ENCODE data around the gene CCDC88A.

DNA sequence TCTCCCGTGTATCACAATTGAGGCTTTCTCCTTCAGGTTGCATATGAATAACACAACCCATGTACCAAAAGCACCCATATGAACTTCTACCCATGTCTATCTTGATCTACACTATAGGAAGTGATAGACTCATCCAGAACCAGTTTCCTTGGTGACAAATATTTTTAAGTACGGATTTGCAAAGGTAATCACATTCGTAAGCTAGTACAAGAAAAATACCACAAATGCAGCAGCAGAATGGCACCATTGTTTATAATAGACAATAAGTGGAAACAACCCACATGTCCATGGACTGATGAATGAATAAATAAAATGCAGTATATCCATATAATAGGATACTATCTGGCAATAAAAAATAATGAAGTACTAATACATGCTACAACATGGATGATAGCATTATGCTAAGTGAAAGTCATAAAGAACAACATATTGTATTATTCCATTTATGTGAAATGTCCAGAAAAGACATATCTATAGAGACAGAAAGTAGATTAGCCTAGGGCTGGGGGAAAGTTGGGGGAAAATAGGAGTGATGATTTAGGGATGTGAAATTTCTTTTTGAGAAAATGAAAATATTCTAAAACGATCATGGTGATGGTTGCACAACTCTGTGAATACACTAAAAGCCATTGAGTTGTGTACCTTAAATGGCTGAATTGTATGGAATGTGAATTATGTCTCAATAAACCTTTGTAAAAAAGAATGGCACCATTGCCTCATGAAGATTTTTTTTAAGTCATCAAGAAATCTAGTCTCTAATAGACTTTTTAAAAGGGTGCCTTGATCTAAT, 3.4 kb upstream of the CCDC88A start:
- TF ChIP-seq POLR2A (IDR thresholded peaks at IDR 0.05; ENCODE audit: low read length) (no peak), GATA1 (IDR thresholded peaks at IDR 0.05; ENCODE audit: low read depth, low read length) (no peak)
